A673 (cell line): Measurements from ENCODE around the gene RASA1. TPM values are rescaled to one million over a fixed set of nuclear protein-coding genes. Genes with fewer than 3 reads are reported as not detected.

ENCODE experiments used
- BruUV-seq: library from RNA; stranded (reverse); fragments of 400-500 nt; replicated peaks from 2 replicates; lab custom pipeline; 2021; lab: Mats Ljungman, UMichigan
- CTCF ChIA-PET: fragments of 300-600 bp; sonication (Branson Sonifier 250); formaldehyde crosslinking; loops from one replicate; lab custom pipeline; 2022; ENCODE audit warnings: antibody characterized with exemption; lab: Charles Lee
- POLR2A ChIA-PET: fragments of 300-600 bp; sonication (Branson Sonifier 250); formaldehyde crosslinking; loops from one replicate; lab custom pipeline; 2022; ENCODE audit warnings: antibody characterized with exemption; ENCODE audit not compliant: low non-redundant PET; lab: Charles Lee
- DNase-seq: peaks from one replicate; pipeline ENCODE4 v3.0.0-alpha.2; 2015; ENCODE audit warnings: low spot score
- H3K27ac ChIP-seq: fragments of 200-600 bp; sonication (generic); 2 replicates; pipeline ENCODE4 v1.5.1; 2016; ENCODE audit warnings: mixed run types, low read depth, mild to moderate bottlenecking, mixed read lengths, antibody characterized with exemption, low read length; ENCODE audit not compliant: poor library complexity, severe bottlenecking
- H3K27me3 ChIP-seq: fragments of 200-600 bp; sonication (generic); replicated peaks from 2 replicates; pipeline ENCODE4 v1.6.1; 2017; ENCODE audit warnings: mixed run types, low read depth, mild to moderate bottlenecking, mixed read lengths, antibody characterized with exemption, low read length; ENCODE audit not compliant: insufficient read depth, poor library complexity
- H3K36me3 ChIP-seq: fragments of 200-600 bp; sonication (generic); 2 replicates; pipeline ENCODE4 v1.6.1; 2016; ENCODE audit warnings: mixed run types, mild to moderate bottlenecking, mixed read lengths, antibody characterized with exemption, low read length; ENCODE audit not compliant: insufficient read depth, poor library complexity, severe bottlenecking
- H3K4me1 ChIP-seq: fragments of 200-600 bp; sonication (generic); 2 replicates; pipeline ENCODE4 v1.6.1; 2017; ENCODE audit warnings: mixed run types, mild to moderate bottlenecking, mixed read lengths, antibody characterized with exemption, low read length; ENCODE audit not compliant: insufficient read depth, poor library complexity, severe bottlenecking
- H3K4me3 ChIP-seq: fragments of 200-600 bp; sonication (generic); 2 replicates; pipeline ENCODE4 v1.5.1; 2016; ENCODE audit warnings: low read depth, mixed run types, mild to moderate bottlenecking, mixed read lengths, low read length; ENCODE audit not compliant: poor library complexity, severe bottlenecking
- H3K9me3 ChIP-seq: fragments of 200-600 bp; sonication (generic); 2 replicates; pipeline ENCODE4 v1.6.1; 2016; ENCODE audit warnings: mixed run types, low read depth, mild to moderate bottlenecking, mixed read lengths, antibody characterized with exemption, low read length; ENCODE audit not compliant: poor library complexity, severe bottlenecking
- EZH2 ChIP-seq: fragments of 200-600 bp; sonication (generic); IDR thresholded peaks from 2 replicates; pipeline ENCODE4 v1.6.1; 2017; ENCODE audit warnings: borderline replicate concordance, low read depth, mild to moderate bottlenecking, mixed read lengths, antibody characterized with exemption, low read length; ENCODE audit not compliant: poor library complexity, severe bottlenecking
- intact Hi-C: fragments of 100-400 bp; cut with micrococcal nuclease; formaldehyde crosslinking; loops from one replicate; pipeline ENCODE4 v1.10.0; 2022; ENCODE audit not compliant: unreplicated experiment
- total RNA-seq: library from RNA; stranded (reverse); gene quantifications from 2 replicates; pipeline ENCODE4 v1.2.3, GENCODE V29; 2021
- TF ChIP-seq, protein P1 (sequence below): fragments of 300-800, 200-600 bp; sonication (generic); conservative IDR thresholded peaks from 2 replicates; pipeline ENCODE4 v1.5.1; 2017; ENCODE audit warnings: low read depth, mild to moderate bottlenecking, antibody characterized with exemption, low read length, moderate library complexity, mixed read lengths

The RASA1 gene
- total RNA-seq, 1 experiment from 2014 or later = 34.2 TPM

DNA sequence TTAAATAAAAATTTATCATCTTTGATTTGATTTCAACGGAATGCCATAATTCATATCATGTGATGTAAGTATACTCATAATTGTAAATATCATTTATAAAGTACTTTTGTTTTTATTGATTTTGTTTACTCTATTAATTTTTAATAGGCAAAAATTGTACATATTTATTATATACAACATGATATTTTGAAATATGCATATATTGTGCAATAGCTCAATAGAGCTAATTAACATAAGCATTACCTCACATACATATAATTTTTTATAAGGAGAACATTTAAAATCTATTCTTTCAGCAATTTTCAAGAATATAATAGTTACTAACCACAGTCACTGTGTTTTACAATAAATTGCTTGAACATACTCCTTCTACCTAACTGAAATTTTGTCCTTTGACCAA lies 170.0 kb downstream of the RASA1 start:
- no peaks in the 10 kb centered on the region for H3K4me1 ChIP-seq
- TF ChIP-seq, protein P1, sequence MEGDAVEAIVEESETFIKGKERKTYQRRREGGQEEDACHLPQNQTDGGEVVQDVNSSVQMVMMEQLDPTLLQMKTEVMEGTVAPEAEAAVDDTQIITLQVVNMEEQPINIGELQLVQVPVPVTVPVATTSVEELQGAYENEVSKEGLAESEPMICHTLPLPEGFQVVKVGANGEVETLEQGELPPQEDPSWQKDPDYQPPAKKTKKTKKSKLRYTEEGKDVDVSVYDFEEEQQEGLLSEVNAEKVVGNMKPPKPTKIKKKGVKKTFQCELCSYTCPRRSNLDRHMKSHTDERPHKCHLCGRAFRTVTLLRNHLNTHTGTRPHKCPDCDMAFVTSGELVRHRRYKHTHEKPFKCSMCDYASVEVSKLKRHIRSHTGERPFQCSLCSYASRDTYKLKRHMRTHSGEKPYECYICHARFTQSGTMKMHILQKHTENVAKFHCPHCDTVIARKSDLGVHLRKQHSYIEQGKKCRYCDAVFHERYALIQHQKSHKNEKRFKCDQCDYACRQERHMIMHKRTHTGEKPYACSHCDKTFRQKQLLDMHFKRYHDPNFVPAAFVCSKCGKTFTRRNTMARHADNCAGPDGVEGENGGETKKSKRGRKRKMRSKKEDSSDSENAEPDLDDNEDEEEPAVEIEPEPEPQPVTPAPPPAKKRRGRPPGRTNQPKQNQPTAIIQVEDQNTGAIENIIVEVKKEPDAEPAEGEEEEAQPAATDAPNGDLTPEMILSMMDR = no peak
- TF ChIP-seq EZH2 = no peak
- H3K4me3 ChIP-seq = no peak overlapping the region
- H3K27ac ChIP-seq = no peak overlapping the region
- no peaks in the 10 kb centered on the region for H3K36me3 ChIP-seq
- DNase-seq = no peak
- POLR2A ChIA-PET = no interaction called here
- BruUV-seq = no TSS peak
- intact Hi-C loops = no loop called here
- no peaks in the 10 kb centered on the region for H3K9me3 ChIP-seq
- H3K27me3 ChIP-seq = no peaks in the 10 kb centered on the region
- CTCF ChIA-PET = no interaction called here

DNA sequence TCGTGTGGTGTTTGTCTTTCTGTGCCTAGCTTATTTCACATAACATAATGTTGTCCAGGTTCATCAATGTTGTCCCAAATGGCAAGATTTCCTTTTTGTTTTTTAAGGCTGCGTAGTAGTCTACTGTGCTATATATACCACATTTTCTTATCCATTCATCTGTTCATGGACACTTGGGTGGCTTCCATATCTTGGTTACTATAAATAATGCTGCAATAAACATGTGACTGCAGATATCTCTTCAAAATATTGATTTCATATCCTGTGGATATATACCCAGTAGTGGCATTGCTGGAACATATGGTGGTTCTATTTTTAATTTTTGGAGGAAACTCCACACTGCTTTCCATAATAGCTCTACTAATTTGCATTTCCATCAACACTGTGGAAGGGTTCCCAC lies 170.5 kb downstream of the RASA1 start:
- no peaks in the 10 kb centered on the region for H3K27me3 ChIP-seq
- no peak overlapping the region for H3K27ac ChIP-seq
- no peak overlapping the region for H3K4me3 ChIP-seq
- BruUV-seq = no TSS peak
- H3K9me3 ChIP-seq = no peaks in the 10 kb centered on the region
- no peak for TF ChIP-seq EZH2
- TF ChIP-seq, protein P1 = no peak
- DNase-seq = no peak
- H3K36me3 ChIP-seq = no peaks in the 10 kb centered on the region
- ChIA-PET CTCF (no interaction called here), POLR2A (no interaction called here)
- intact Hi-C loops = no loop called here
- no peaks in the 10 kb centered on the region for H3K4me1 ChIP-seq

Other genes starting within 250 kb of the RASA1 start
- gene CCNH, start 145.0 kb downstream of the RASA1 start, total RNA-seq = 54.9 and 64.3 TPM in 2 replicates